ENCODE results near the gene EFNB2. TPM values are rescaled to one million over a fixed set of nuclear protein-coding genes. Genes with fewer than 3 reads are reported as not detected.

Gene EFNB2
- total and polyA plus RNA-seq, 9 of the 15 experiments (the other 6 are each of a cell fraction or from before 2014, with no cell fraction given): 0.01 to 0.29 (median 0.18) TPM

- peak; percentile 86 for TF ChIP-seq MGA (IDR thresholded peaks at IDR 0.05)
- TF ChIP-seq NELFE (IDR thresholded peaks at IDR 0.05; ENCODE audit: insufficient read depth, insufficient read length): no peak
- TF ChIP-seq CHD2 (IDR thresholded peaks at IDR 0.05; ENCODE audit: low read depth, low read length): peak; percentile 78
- no peak for TF ChIP-seq MIER1 (IDR thresholded peaks at IDR 0.05; ENCODE audit: low read depth)
- no peak for TF ChIP-seq ZNF274 (IDR thresholded peaks at IDR 0.05; ENCODE audit: borderline replicate concordance, low read depth, low read length)
- no peak for TF ChIP-seq HSF4 (CRISPR knock-in tag; IDR thresholded peaks at IDR 0.05; ENCODE audit: borderline replicate concordance)
- peak; percentile 78 for TF ChIP-seq POLR2G (IDR thresholded peaks at IDR 0.05; ENCODE audit: low read depth, low read length)
- no peak for TF ChIP-seq ATF1 (CRISPR knock-in tag; IDR thresholded peaks at IDR 0.05)
- TF ChIP-seq ATF1 (tag; IDR thresholded peaks at IDR 0.05): peak; percentile 28; the same call in 1 of the 2 replicates
- peak; percentile 59; the same call in 1 of the 2 replicates for TF ChIP-seq KDM2B (CRISPR knock-in tag; IDR thresholded peaks at IDR 0.05)
- TF ChIP-seq GTF2A2 (tag; IDR thresholded peaks at IDR 0.05): no peak
- TF ChIP-seq, protein P1, sequence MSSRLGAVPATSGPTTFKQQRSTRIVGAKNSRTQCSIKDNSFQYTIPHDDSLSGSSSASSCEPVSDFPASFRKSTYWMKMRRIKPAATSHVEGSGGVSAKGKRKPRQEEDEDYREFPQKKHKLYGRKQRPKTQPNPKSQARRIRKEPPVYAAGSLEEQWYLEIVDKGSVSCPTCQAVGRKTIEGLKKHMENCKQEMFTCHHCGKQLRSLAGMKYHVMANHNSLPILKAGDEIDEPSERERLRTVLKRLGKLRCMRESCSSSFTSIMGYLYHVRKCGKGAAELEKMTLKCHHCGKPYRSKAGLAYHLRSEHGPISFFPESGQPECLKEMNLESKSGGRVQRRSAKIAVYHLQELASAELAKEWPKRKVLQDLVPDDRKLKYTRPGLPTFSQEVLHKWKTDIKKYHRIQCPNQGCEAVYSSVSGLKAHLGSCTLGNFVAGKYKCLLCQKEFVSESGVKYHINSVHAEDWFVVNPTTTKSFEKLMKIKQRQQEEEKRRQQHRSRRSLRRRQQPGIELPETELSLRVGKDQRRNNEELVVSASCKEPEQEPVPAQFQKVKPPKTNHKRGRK (tag; IDR thresholded peaks at IDR 0.05): no peak
- 0 out of 4 replicates have a peak, but pooled peaks of 1 of the 2 experiments have one; percentile 28 for TF ChIP-seq HDAC1 (IDR thresholded peaks at IDR 0.05)
- TF ChIP-seq ZKSCAN8 (CRISPR knock-in tag; IDR thresholded peaks at IDR 0.05): no peak
Observed at GRCh38 chr13:106535552-106536243, at the start of gene EFNB2 (continued).

Data from K562 (cell line).